OCI-LY3 (cell line): ENCODE measurements around the gene WAC.

Experiments
- H2AFZ ChIP-seq: fragments of 200-600, 300-600 bp; shearing (Covaris generic); 2 replicates; pipeline ENCODE4 v1.6.0; 2014; ENCODE audit warnings: antibody characterized with exemption, low read depth, low read length
- H3K27ac ChIP-seq: fragments of 200-600, 300-600 bp; sonication (generic); 2 replicates; pipeline ENCODE4 v1.5.1; 2014; ENCODE audit warnings: mild to moderate bottlenecking, low read length, moderate library complexity, mixed read lengths
- H3K27me3 ChIP-seq: fragments of 200-600, 300-600 bp; sonication (generic); 2 replicates; pipeline ENCODE4 v1.6.1; 2014; ENCODE audit warnings: low read depth, low read length, mixed read lengths
- H3K36me3 ChIP-seq: fragments of 200-600, 300-600 bp; sonication (generic); replicated peaks from 2 replicates; pipeline ENCODE3; 2014; ENCODE audit warnings: low read depth, low read length, mixed read lengths
- H3K4me1 ChIP-seq: fragments of 300-600, 200-600 bp; sonication (generic); 2 replicates; pipeline ENCODE4 v1.6.1; 2014; ENCODE audit warnings: low read length, mixed read lengths
- H3K4me2 ChIP-seq: fragments of 200-600, 300-600 bp; sonication (generic); 2 replicates; pipeline ENCODE4 v1.6.1; 2014; ENCODE audit warnings: low read length, mixed read lengths
- H3K4me3 ChIP-seq: fragments of 300-600, 200-600 bp; sonication (generic); 2 replicates; pipeline ENCODE4 v1.5.1; 2014; ENCODE audit warnings: antibody characterized with exemption, mild to moderate bottlenecking, low read length, moderate library complexity
- H3K79me2 ChIP-seq: fragments of 300-600, 200-600 bp; shearing (Covaris generic); 2 replicates; pipeline ENCODE4 v1.6.1; 2014; ENCODE audit warnings: mild to moderate bottlenecking, low read length, mixed read lengths
- H3K9ac ChIP-seq: fragments of 300-600, 200-600 bp; shearing (Covaris generic); 2 replicates; pipeline ENCODE4 v1.6.0; 2014; ENCODE audit warnings: mild to moderate bottlenecking, low read length, moderate library complexity
- H3K9me3 ChIP-seq: fragments of 200-600, 300-600 bp; shearing (Covaris generic); 2 replicates; pipeline ENCODE4 v1.6.1; 2014; ENCODE audit warnings: low read length, mixed read lengths; ENCODE audit not compliant: insufficient read depth
- H4K20me1 ChIP-seq: fragments of 200-600, 300-600 bp; sonication (generic); 2 replicates; pipeline ENCODE4 v1.6.1; 2016; ENCODE audit warnings: low read length, mixed read lengths; ENCODE audit not compliant: insufficient read depth
- EZH2phosphoT487 ChIP-seq: fragments of 200-600 bp; shearing (Covaris generic); IDR thresholded peaks from 2 replicates; pipeline ENCODE4 v1.6.1; 2018; ENCODE audit warnings: antibody characterized with exemption, mixed run types, low read depth
- TF ChIP-seq, protein P1 (sequence below): fragments of 200-600, 300-600 bp; sonication (generic); IDR thresholded peaks from 2 replicates; pipeline ENCODE4 v1.5.1; 2014; ENCODE audit warnings: antibody characterized with exemption, low read length, low read depth

WAC gene

DNA sequence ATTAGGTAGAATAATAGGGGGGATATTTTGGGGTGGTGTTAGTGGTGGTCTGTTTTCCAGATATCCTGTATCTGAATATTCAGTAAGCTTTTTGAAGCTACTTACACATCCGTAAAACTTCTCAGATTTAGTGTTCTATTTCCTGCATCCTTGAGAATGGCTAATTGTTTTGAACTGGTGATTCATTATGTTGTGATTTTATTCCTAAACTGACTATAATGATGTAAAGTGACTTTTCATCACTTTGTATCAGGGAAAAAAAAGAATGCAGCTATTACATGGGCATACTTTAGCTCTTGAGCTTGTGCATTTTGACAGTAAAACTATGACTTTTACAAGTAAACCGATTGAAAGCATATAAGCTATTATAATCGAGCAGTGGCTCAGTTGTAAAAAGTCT is 18.2 kb downstream of the WAC start:
- Histone ChIP-seq H3K9ac (no peak overlapping the region), H4K20me1 (peaks cover 81% of the 10 kb centered on the region), H3K27me3 (no peaks in the 10 kb centered on the region), H2AFZ (no peak overlapping the region), H3K79me2 (peaks cover 100% of the 10 kb centered on the region), H3K27ac (no peak overlapping the region), H3K4me3 (no peak overlapping the region), H3K9me3 (no peaks in the 10 kb centered on the region), H3K36me3 (peaks cover 57% of the 10 kb centered on the region), H3K4me2 (no peak overlapping the region), H3K4me1 (peaks cover 2% of the 10 kb centered on the region; the same call in 1 of the 2 replicates)
- TF ChIP-seq, protein P1, sequence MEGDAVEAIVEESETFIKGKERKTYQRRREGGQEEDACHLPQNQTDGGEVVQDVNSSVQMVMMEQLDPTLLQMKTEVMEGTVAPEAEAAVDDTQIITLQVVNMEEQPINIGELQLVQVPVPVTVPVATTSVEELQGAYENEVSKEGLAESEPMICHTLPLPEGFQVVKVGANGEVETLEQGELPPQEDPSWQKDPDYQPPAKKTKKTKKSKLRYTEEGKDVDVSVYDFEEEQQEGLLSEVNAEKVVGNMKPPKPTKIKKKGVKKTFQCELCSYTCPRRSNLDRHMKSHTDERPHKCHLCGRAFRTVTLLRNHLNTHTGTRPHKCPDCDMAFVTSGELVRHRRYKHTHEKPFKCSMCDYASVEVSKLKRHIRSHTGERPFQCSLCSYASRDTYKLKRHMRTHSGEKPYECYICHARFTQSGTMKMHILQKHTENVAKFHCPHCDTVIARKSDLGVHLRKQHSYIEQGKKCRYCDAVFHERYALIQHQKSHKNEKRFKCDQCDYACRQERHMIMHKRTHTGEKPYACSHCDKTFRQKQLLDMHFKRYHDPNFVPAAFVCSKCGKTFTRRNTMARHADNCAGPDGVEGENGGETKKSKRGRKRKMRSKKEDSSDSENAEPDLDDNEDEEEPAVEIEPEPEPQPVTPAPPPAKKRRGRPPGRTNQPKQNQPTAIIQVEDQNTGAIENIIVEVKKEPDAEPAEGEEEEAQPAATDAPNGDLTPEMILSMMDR: no peak
- TF ChIP-seq EZH2phosphoT487: no peak

DNA sequence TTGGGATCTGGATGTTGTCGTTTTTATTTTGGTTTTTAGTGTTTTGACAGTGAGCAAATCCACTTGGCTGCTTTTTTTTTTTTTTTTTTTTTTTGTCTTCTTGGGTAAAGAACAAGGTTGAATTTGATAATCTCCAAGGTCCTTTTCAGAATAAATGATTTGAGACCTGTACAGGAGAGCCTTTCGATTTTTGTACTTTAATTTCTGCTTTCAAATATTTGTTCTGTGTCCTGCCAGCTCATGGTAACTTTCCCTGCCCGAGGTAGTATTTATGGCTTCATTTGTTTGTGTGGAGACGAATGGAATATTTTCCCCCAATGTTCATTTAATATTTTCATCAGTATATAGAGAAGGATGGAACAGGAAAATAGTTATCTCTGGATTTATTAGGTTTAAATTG is 19.9 kb downstream of the WAC start:
- no peak overlapping the region for H3K4me2 ChIP-seq
- no peaks in the 10 kb centered on the region for H3K4me1 ChIP-seq
- H2AFZ ChIP-seq: no peak overlapping the region
- peaks cover 89% of the 10 kb centered on the region for H4K20me1 ChIP-seq
- no peaks in the 10 kb centered on the region for H3K9me3 ChIP-seq
- TF ChIP-seq, protein P1: no peak
- TF ChIP-seq EZH2phosphoT487: no peak
- peaks cover 66% of the 10 kb centered on the region for H3K36me3 ChIP-seq
- no peak overlapping the region for H3K9ac ChIP-seq
- H3K27ac ChIP-seq: no peak overlapping the region
- H3K27me3 ChIP-seq: no peaks in the 10 kb centered on the region
- H3K4me3 ChIP-seq: no peak overlapping the region
- H3K79me2 ChIP-seq: peaks cover 100% of the 10 kb centered on the region

DNA sequence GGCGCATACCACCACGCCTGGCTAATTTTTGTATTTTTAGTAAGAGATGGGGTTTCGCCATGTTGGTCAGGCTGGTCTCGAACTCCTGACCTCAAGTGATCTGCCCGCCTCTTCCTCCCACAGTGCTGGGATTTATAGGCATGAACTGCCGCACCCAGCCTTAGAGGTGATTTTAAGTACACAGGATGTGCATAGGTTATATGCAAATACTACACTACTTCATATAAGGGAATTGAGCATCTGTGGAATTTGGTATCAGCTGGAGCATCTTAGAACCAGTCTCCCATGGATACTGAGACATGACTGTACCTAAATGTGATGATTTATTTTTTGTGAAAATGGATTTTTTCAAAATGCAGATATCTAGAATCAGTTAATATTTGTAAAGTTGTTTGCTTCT is 21.1 kb downstream of the WAC start:
- Histone ChIP-seq H3K79me2 (peaks cover 100% of the 10 kb centered on the region), H3K4me3 (no peak overlapping the region), H3K9ac (no peak overlapping the region), H3K27ac (no peak overlapping the region), H2AFZ (no peak overlapping the region), H3K4me1 (no peaks in the 10 kb centered on the region), H3K9me3 (no peaks in the 10 kb centered on the region), H3K4me2 (no peak overlapping the region), H4K20me1 (peaks cover 90% of the 10 kb centered on the region), H3K36me3 (peaks cover 62% of the 10 kb centered on the region), H3K27me3 (no peaks in the 10 kb centered on the region)
- TF ChIP-seq, protein P1: no peak
- no peak for TF ChIP-seq EZH2phosphoT487

DNA sequence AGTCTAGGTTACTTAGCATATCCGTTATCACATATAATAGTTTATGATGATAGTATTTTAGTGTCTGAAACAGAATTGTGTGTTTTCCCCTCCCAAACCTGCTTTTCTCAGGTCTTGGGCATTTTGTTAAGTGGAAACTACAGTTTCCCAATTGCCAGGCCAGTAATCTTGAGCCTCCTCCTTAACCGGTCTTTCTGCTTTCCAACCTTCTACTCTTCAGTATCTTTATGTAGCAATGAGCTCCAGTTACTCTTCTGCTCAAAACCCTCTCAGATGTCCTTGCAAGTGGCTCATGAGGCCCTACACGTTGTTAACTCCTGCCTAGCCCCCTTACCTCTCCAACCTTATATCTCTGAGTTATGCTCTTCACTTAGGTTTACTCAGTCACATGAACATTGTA is 22.0 kb downstream of the WAC start:
- H3K79me2 ChIP-seq: peaks cover 100% of the 10 kb centered on the region
- H3K4me1 ChIP-seq: no peaks in the 10 kb centered on the region
- H3K9me3 ChIP-seq: no peaks in the 10 kb centered on the region
- H3K9ac ChIP-seq: no peak overlapping the region
- H3K27me3 ChIP-seq: no peaks in the 10 kb centered on the region
- H3K36me3 ChIP-seq: peaks cover 59% of the 10 kb centered on the region
- no peak overlapping the region for H3K27ac ChIP-seq
- H3K4me2 ChIP-seq: no peak overlapping the region
- no peak overlapping the region for H2AFZ ChIP-seq
- H3K4me3 ChIP-seq: no peak overlapping the region
- peaks cover 90% of the 10 kb centered on the region for H4K20me1 ChIP-seq
- TF ChIP-seq, protein P1: no peak
- no peak for TF ChIP-seq EZH2phosphoT487
